IPS-NIHi7 (cell line): ENCODE measurements around the gene GREM1.

ENCODE experiments used
- DNase-seq: peaks from one replicate; pipeline ENCODE4 v3.0.0; 2012; ENCODE audit warnings: mixed read lengths; ENCODE audit errors: extremely low spot score

Gene GREM1

DNA sequence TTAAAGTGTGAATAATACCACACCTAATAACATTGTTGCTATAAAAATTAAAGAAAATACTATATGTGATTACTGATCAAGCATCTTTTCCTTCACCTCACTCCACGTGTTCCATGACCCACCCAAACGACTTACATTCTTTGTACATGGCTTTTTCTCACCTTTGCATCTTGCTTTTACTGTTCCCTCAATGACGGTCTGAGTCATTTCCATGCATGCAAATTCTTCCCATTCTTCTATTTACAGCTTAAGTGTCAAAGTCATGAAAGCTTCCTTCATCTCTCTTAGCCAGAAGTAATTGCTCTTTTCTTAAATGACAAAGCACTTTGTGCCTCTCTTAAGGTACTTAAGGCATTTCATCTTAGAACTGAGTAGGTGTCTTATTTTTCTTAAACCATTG, 64.0 kb downstream of the GREM1 start:
- no peak for DNase-seq

GRCh38 chr15:32784581-32784980, 66.8 kb downstream of the GREM1 start:
- DNase-seq, result no peak

DNA sequence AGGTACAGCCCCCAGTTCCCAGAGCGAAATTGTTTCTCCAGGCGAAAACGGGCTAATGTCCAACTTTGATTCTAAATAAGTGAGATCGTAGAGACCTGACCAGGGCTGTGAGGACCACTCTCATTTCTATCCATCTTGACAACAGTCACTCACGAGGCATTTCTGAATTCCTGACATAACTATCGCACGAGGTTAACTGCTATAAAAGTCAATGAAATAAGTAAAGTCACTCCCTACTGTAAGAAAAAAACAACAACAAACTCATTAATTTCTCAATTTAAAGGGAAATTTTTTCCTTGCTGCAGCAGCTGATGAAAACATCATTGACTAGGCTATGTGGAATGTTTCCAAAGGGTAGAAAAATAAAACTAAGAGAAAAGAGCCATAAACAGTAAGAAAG, 69.1 kb downstream of the GREM1 start:
- DNase-seq, result no peak

- no peak for DNase-seq
These were observed 70.1 kb downstream of the GREM1 start for GRCh38 chr15:32787949-32788348.

DNA sequence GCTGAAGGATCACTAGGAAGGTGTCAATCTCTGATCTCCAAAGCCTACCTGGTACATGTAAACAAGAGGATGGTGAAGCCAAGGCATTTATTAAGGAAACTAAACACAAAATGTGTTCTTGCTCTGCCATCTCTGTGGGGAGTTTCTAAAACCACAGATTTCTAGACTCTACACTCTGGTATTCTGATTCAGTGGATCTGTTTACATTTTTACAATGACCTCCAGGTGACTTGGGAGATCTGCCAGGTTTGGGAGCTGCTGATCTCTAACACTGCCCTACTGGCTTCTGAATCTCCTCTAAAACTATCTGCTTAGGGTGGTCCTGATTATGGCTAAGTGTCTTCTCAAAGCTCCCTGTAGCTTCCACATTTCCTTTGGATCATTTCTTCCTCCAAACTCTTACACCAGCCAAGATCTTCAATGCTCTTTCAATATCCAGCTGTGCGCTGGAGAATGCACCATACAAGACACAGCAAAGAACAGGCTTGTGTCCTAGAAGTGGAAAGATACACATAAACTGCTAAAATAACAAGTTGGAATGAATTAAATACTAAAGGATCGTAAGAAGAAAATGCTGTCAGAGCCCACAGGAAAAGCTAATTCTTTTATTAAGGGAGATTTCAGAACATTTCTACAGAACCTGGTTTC, 72.7 kb downstream of the GREM1 start:
- no peak for DNase-seq

- no peak for DNase-seq
These were observed 74.6 kb downstream of the GREM1 start for GRCh38 chr15:32792436-32792835.
